ENCODE data around the gene ZNF609. TPM values are rescaled to one million over a fixed set of nuclear protein-coding genes. Genes with fewer than 3 reads are reported as not detected.

ZNF609 gene
- polyA plus RNA-seq, 3 donors: 1.3 to 13.2 (median 1.7) TPM

GRCh38 chr15:64634576-64635498, 174.5 kb downstream of the ZNF609 start:
- peak overlapping the region; percentile 62 to 90 (median 85) for H3K27ac Mint-ChIP-seq
- H3K4me3 ChIP-seq (replicated peaks in 1 of 3; ENCODE audit: low read depth in 2 of 3, low read length in 3 of 3): no peak overlapping the region

More at GRCh38 chr15:64634576-64635498, 174.5 kb downstream of the ZNF609 start:
- Mint-ChIP-seq H3K4me3 (no peak overlapping the region), H3K9me3 (peaks cover 0 to 4% (median 2%) of the 10 kb centered on the region in 7 donors), H3K36me3 (peaks cover 21 to 26% of the 10 kb centered on the region in 2 donors), H3K4me1 (peaks cover 71% of the 10 kb centered on the region), H3K27me3 (ENCODE audit: low read depth in 3 of 3) (peaks cover 0 to 2% (median 0%) of the 10 kb centered on the region in 3 donors)
- H4K20me1 ChIP-seq (ENCODE audit: insufficient read depth, low read length): no peaks in the 10 kb centered on the region
- WGBS (ENCODE audit: insufficient coverage): 86% methylated on average over 1 of the region's 4 CpGs
- H3K4me1 ChIP-seq (ENCODE audit: control insufficient read depth in 1 of 2, insufficient read depth in 2 of 2, low read length in 2 of 2): peaks cover 57 to 68% of the 10 kb centered on the region in 2 donors
- TF ChIP-seq, protein P1, sequence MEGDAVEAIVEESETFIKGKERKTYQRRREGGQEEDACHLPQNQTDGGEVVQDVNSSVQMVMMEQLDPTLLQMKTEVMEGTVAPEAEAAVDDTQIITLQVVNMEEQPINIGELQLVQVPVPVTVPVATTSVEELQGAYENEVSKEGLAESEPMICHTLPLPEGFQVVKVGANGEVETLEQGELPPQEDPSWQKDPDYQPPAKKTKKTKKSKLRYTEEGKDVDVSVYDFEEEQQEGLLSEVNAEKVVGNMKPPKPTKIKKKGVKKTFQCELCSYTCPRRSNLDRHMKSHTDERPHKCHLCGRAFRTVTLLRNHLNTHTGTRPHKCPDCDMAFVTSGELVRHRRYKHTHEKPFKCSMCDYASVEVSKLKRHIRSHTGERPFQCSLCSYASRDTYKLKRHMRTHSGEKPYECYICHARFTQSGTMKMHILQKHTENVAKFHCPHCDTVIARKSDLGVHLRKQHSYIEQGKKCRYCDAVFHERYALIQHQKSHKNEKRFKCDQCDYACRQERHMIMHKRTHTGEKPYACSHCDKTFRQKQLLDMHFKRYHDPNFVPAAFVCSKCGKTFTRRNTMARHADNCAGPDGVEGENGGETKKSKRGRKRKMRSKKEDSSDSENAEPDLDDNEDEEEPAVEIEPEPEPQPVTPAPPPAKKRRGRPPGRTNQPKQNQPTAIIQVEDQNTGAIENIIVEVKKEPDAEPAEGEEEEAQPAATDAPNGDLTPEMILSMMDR (IDR thresholded peaks at IDR 0.05): no peak
- DNase-seq: no peak
- H3K27ac ChIP-seq (ENCODE audit: low read depth in 1 of 2, low read length in 2 of 2): peak overlapping the region in 1 of 2 donors; percentile 67
- intact Hi-C loops (cut with micrococcal nuclease): no loop called here
- no peak overlapping the region for H3K9ac ChIP-seq (ENCODE audit: insufficient read depth, low read length, poor library complexity, severe bottlenecking)
- H3K27me3 ChIP-seq (ENCODE audit: control insufficient read depth in 2 of 2, insufficient read depth in 2 of 2, low read length in 2 of 2): no peaks in the 10 kb centered on the region
- H3K36me3 ChIP-seq (replicated peaks in 1 of 2; ENCODE audit: control insufficient read depth in 1 of 2, insufficient read depth in 2 of 2, low read length in 2 of 2): peaks cover 0 to 10% of the 10 kb centered on the region in 2 donors
- H3K79me2 ChIP-seq (ENCODE audit: insufficient read depth, low read length): peaks cover 85% of the 10 kb centered on the region
- no peak overlapping the region for H2AFZ ChIP-seq (ENCODE audit: insufficient read depth, low read depth, low read length, poor library complexity, severe bottlenecking)
- no peak overlapping the region for H3K4me2 ChIP-seq (replicated peaks; ENCODE audit: extremely low read depth, low read length, poor library complexity, severe bottlenecking)
- no peaks in the 10 kb centered on the region for H3K9me3 ChIP-seq (replicated peaks in 1 of 2; ENCODE audit: control insufficient read depth in 1 of 2, insufficient read depth in 1 of 2, low read length in 2 of 2)

Measured in CD14-positive monocyte (primary cell).